MCF 10A (cell line): ENCODE data around the gene CSMD2. TPM values are rescaled to one million over a fixed set of nuclear protein-coding genes. Genes with fewer than 3 reads are reported as not detected.

Experiments
- BruUV-seq: library from RNA; stranded (reverse); fragments of 400-500 nt; replicated peaks from 2 replicates; lab custom pipeline; 2021; lab: Mats Ljungman, UMichigan
- CTCF ChIA-PET: fragments of 300-600 bp; sonication (Branson Sonifier 250); formaldehyde crosslinking; extraction: SDS; loops from one replicate; lab custom pipeline; 2021; ENCODE audit warnings: antibody characterized with exemption, inconsistent platforms; lab: Yijun Ruan, JAX
- POLR2A ChIA-PET: fragments of 300-600, 350-650 bp; sonication (Branson Sonifier 250); formaldehyde crosslinking; extraction: SDS; loops from one replicate; lab custom pipeline; 2020; ENCODE audit warnings: antibody characterized with exemption, inconsistent platforms; lab: Yijun Ruan, JAX
- DNase-seq: peaks from one replicate; pipeline ENCODE4 v3.0.0-alpha.2; 2018; ENCODE audit not compliant: unreplicated experiment
- H3K27ac Mint-ChIP-seq: one replicate; pipeline ENCODE4 v1.8.0; 2022; ENCODE audit warnings: mild to moderate bottlenecking, low read depth, mixed read lengths; ENCODE audit not compliant: unreplicated experiment
- H3K27me3 Mint-ChIP-seq: one replicate; pipeline ENCODE4 v1.8.0; 2022; ENCODE audit warnings: mixed read lengths; ENCODE audit not compliant: insufficient read depth, unreplicated experiment
- H3K36me3 Mint-ChIP-seq: one replicate; pipeline ENCODE4 v1.8.0; 2022; ENCODE audit warnings: mild to moderate bottlenecking, moderate library complexity, mixed read lengths; ENCODE audit not compliant: insufficient read depth, unreplicated experiment
- H3K4me1 Mint-ChIP-seq: one replicate; pipeline ENCODE4 v1.8.0; 2022; ENCODE audit warnings: mixed read lengths; ENCODE audit not compliant: insufficient read depth, unreplicated experiment
- H3K4me3 Mint-ChIP-seq: one replicate; pipeline ENCODE4 v1.8.0; 2022; ENCODE audit warnings: mild to moderate bottlenecking, moderate library complexity, mixed read lengths; ENCODE audit not compliant: unreplicated experiment
- H3K9me3 Mint-ChIP-seq: one replicate; pipeline ENCODE4 v1.8.0; 2022; ENCODE audit warnings: mixed read lengths; ENCODE audit not compliant: unreplicated experiment
- intact Hi-C: fragments of 100-400 bp; cut with micrococcal nuclease; formaldehyde crosslinking; loops from 2 replicates; pipeline ENCODE4 v1.14.1; 2022
- total RNA-seq: library from RNA; stranded (reverse); gene quantifications from 2 replicates; pipeline ENCODE4 v1.2.3, GENCODE V29; 2022
- TF ChIP-seq, protein P1 (sequence below): fragments of 200-600 bp; IDR thresholded peaks from one replicate; pipeline ENCODE4 v1.8.0; 2022; ENCODE audit warnings: antibody characterized with exemption, mild to moderate bottlenecking; ENCODE audit not compliant: unreplicated experiment

The CSMD2 gene
- total RNA-seq, 1 experiment from 2014 or later, result not detected

DNA sequence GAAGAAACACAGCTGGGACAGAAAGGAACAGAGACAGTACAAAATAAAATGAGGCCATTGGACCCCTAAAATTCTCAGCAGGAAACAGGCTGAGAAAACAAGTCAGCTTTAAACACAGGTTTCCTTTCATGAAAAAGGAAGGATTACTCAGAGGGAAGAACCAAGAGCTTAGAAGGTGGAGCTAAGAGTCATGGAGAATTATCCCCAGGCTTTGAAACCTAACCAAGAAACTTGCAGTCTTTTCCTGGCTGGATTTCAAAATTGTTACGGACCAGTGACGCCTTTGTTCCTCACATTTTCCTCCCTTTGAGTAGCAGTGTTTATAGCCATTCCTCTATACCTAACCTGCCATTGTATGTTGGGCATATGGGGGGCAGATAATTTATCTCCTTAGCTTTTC, 292.3 kb downstream of the CSMD2 start:
- H3K36me3 Mint-ChIP-seq, result no peaks in the 10 kb centered on the region
- H3K9me3 Mint-ChIP-seq, result peaks cover 28% of the 10 kb centered on the region
- intact Hi-C loops, result no loop called here
- TF ChIP-seq, protein P1, sequence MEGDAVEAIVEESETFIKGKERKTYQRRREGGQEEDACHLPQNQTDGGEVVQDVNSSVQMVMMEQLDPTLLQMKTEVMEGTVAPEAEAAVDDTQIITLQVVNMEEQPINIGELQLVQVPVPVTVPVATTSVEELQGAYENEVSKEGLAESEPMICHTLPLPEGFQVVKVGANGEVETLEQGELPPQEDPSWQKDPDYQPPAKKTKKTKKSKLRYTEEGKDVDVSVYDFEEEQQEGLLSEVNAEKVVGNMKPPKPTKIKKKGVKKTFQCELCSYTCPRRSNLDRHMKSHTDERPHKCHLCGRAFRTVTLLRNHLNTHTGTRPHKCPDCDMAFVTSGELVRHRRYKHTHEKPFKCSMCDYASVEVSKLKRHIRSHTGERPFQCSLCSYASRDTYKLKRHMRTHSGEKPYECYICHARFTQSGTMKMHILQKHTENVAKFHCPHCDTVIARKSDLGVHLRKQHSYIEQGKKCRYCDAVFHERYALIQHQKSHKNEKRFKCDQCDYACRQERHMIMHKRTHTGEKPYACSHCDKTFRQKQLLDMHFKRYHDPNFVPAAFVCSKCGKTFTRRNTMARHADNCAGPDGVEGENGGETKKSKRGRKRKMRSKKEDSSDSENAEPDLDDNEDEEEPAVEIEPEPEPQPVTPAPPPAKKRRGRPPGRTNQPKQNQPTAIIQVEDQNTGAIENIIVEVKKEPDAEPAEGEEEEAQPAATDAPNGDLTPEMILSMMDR, result no peak
- ChIA-PET POLR2A (no interaction called here), CTCF (interaction anchor here (0.7 kb wide), 1 partner anchor 738 kb away, joined by 6 read pairs; no protein-coding TSS in a partner anchor)
- no TSS peak for BruUV-seq
- no peaks in the 10 kb centered on the region for H3K4me1 Mint-ChIP-seq
- no peak overlapping the region for H3K4me3 Mint-ChIP-seq
- no peak overlapping the region for H3K27ac Mint-ChIP-seq
- no peaks in the 10 kb centered on the region for H3K27me3 Mint-ChIP-seq
- DNase-seq, result no peak

DNA sequence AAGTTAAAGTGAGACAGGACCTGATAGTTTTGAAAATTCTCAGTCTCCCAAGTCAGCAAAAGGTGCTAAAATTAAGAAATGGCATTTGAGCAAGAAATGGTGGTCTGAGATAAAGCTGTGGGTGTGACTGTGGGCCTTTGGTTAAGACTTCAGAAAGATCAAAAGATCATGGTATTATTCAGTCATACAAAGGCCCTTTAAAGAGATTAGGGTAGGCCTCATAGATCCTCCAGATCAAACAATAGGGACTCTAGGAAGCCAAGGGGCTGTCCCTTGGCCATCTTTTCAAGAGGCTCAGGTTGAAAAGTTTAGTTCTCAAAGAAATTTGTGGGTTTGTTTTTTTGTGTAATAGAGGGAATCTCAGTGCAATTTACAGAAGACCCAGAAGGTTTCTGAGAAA, 292.8 kb downstream of the CSMD2 start:
- CTCF ChIA-PET, result interaction anchor here (0.7 kb wide), 1 partner anchor 738 kb away, joined by 6 read pairs; no protein-coding TSS in a partner anchor
- no peaks in the 10 kb centered on the region for H3K27me3 Mint-ChIP-seq
- TF ChIP-seq, protein P1, result no peak
- peaks cover 32% of the 10 kb centered on the region for H3K9me3 Mint-ChIP-seq
- POLR2A ChIA-PET, result no interaction called here
- no TSS peak for BruUV-seq
- H3K27ac Mint-ChIP-seq, result no peak overlapping the region
- H3K36me3 Mint-ChIP-seq, result no peaks in the 10 kb centered on the region
- H3K4me3 Mint-ChIP-seq, result no peak overlapping the region
- intact Hi-C loops, result no loop called here
- no peaks in the 10 kb centered on the region for H3K4me1 Mint-ChIP-seq
- no peak for DNase-seq

DNA sequence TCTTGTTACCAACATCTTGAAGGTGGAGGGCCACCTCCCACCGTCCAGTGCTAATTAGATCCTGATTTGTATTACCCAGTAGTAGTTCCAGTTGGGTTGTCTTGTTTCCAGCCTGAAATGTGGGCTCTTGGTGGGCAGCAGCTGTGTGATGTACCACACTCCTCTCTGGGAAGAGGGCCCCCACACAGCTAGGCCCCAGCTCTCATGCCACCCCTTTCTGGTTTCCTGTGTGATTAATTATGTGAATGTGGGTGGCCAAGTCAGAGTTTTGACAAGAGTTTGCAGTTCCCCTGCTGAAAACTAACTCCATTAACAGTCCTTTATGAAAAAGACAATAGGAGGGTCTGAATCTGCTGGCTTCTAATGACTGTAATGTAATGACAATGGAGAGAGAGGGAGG, 297.3 kb downstream of the CSMD2 start:
- intact Hi-C loops, result no loop called here
- TF ChIP-seq, protein P1, result no peak
- ChIA-PET CTCF (no interaction called here), POLR2A (no interaction called here)
- H3K27me3 Mint-ChIP-seq, result no peaks in the 10 kb centered on the region
- no peak overlapping the region for H3K27ac Mint-ChIP-seq
- no peak for DNase-seq
- peaks cover 30% of the 10 kb centered on the region for H3K9me3 Mint-ChIP-seq
- no TSS peak for BruUV-seq
- no peaks in the 10 kb centered on the region for H3K36me3 Mint-ChIP-seq
- H3K4me3 Mint-ChIP-seq, result no peak overlapping the region
- H3K4me1 Mint-ChIP-seq, result no peaks in the 10 kb centered on the region

DNA sequence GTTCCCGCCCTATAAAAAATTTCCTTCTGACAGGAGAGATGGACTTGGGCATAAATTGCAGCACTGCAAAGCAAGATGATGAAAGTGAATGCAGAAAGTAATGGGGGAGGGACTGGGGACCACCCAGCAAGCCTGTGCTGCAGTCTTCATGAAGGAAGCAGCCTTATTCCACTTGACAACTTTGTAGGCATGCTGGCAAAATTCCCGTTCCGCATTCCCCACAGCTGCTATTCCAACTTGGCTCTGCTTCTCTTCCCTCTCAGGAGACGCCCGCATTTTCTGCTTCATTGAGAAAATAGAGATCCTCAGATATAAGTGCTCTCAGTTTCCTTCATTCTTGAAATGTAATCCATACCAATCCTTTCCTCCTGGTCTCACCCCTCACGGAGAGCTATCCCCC, 298.7 kb downstream of the CSMD2 start:
- Mint-ChIP-seq H3K36me3 (no peaks in the 10 kb centered on the region), H3K4me3 (no peak overlapping the region), H3K27ac (no peak overlapping the region), H3K27me3 (no peaks in the 10 kb centered on the region), H3K4me1 (no peaks in the 10 kb centered on the region), H3K9me3 (peaks cover 26% of the 10 kb centered on the region)
- TF ChIP-seq, protein P1, result no peak
- intact Hi-C loops, result no loop called here
- no peak for DNase-seq
- ChIA-PET POLR2A (no interaction called here), CTCF (no interaction called here)
- BruUV-seq, result no TSS peak
